HG03354 (cell line): ENCODE results near the gene LENEP.
A peak's percentile ranks its signal among the peaks of the same experiment; 100 is the strongest.

Experiments used
- ATAC-seq: cut with Tn5 transposase; IDR thresholded peaks from one replicate; pipeline ENCODE4 v1.9.1; 2021; ENCODE audit warnings: mild to moderate bottlenecking; ENCODE audit not compliant: unreplicated experiment, poor library complexity, severe bottlenecking

The LENEP gene, protein sequence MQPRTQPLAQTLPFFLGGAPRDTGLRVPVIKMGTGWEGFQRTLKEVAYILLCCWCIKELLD

DNA sequence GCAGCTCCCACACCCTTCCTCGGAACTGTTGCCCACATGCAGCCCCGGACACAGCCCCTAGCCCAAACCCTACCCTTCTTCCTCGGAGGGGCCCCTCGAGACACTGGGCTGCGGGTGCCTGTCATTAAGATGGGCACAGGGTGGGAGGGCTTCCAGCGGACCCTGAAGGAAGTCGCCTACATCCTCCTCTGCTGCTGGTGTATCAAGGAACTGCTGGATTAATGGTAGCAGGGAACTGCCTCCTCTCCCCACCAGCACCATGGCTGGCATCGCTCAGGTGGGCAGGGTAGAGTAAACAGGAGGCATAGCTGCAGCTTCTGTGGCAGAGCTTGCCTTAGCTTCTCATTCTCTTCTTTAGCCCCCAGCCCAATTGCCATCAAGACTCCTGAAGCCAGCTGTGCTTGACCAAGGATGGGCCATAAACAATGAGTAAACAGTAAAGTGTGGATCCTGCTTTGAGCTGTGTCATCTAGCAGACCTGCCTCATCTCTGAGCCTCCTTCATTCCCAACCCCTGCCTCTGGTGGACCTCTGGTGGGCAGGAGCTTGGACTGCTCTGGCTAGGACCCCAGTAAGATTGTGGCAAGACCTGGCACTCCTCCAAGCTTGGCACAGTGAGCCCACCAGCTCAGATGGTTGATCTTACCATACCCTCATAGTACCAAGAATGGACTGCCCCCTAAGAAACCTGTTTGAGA is at the start of gene LENEP:
TSS of gene LENEP (plus strand) at position 15 of the 697 bp plus-strand sequence. CDS start at position 37, 22 bp downstream.
- no peak for ATAC-seq

DNA sequence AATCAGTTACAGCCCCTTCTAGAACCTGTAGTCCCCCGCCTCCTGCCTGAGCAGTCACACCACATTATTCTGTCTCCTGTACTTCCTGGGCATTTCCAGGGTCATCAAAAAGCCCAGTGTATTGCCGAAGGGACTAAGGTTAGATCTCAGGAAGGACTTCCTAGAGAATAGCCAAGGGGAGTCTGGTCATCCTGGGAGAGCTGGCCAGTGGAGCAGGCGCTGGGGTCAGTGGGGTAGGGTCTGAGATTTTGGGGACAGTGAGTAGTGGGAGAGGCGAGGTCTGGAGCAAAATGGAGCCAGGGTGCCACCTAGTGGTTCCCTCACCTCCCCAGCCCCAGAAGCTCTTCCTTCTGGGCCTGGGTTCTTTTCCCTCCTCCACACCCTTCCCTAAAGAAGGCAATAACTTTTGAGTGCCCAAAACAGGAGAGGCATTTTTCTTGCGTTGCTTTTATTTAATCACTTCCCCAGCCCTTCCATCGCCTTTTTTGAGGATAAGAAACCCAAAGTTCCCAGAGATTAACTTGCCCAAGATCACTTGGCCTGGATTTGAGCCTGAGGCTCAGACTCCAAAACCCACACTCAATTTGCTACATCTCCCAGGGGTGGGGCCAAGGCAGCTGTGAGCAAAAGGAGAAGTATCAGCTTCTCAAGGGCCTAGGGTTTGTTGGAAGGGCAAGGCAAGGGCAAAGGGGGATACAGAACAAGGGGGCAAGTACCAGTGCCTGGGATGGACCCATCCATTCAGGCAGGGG is 49.6 kb upstream of the LENEP start:
- ATAC-seq: no peak

DNA sequence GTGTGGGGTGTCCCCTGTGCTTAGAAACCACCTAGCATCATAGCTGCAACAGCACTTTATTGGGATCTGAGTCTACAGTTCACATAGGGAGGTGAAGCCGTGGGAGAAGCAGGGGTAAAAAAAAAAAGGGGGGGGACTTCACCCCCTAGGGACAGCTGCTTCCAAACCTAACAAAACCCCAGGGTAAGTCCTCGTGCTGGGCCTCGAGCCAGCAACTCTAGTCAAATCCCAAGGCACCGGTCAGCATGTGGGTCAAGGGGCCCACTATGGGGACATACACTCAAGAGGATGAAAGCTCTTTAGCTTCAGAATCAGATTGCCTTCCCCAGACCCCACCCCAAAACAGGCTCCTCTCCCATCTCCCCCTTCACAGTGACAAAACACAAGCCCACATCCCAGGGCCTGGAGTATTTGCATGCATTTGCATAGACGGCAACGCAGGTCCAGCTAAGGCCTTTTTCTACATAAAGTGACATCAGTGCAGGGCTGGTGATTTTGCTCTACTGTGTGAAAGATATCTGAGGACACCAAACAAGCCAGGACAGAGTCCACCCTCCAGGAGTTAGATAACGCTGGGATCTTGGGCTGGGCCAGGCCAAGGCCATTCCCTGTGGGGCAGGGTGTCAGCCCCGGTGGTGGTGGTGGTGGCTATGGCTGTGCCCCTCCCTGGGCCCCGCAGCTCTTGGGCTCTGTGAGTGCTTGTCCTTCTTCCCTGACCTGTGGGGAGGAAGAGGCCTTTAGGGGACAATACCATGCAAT is 48.8 kb upstream of the LENEP start:
- no peak for ATAC-seq

DNA sequence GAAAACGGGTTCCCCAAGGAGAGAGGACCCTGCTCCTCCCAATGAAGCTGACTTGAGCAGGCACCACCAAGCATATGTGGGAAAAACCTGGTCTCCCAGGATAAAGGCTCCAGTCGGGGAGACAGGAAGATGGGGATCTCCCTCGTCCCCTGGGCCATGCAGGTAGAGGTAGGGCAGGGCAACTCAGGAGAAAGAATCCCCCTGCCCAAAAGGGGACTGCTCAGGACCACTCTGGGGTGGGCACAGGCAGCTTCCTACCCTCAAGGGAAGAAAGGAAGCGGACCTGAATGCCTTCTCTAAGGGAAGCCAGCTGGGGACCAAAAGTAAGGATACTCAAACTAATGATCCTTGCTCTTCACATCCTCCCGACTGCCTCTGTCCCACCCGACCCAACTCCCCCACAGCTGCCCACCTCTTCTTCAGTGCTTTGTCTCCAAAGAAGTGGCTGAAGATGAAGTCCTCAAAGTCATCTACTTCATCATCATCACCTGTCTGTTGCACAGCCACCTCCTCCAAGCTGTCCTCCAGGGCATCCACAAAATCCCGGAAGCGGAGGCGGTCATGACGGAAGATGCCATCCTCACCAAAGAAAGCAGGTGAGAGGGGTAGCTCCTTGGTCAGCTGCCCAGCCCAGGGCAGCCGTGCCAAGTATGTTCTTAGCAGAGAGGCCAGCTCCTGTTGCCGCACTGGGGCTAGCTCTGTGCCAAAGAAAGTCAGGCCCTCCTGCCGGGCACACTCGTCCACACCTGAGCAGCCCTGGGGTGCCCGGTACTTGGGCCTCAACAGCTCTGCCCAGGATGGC is 48.0 kb upstream of the LENEP start:
- no peak for ATAC-seq

DNA sequence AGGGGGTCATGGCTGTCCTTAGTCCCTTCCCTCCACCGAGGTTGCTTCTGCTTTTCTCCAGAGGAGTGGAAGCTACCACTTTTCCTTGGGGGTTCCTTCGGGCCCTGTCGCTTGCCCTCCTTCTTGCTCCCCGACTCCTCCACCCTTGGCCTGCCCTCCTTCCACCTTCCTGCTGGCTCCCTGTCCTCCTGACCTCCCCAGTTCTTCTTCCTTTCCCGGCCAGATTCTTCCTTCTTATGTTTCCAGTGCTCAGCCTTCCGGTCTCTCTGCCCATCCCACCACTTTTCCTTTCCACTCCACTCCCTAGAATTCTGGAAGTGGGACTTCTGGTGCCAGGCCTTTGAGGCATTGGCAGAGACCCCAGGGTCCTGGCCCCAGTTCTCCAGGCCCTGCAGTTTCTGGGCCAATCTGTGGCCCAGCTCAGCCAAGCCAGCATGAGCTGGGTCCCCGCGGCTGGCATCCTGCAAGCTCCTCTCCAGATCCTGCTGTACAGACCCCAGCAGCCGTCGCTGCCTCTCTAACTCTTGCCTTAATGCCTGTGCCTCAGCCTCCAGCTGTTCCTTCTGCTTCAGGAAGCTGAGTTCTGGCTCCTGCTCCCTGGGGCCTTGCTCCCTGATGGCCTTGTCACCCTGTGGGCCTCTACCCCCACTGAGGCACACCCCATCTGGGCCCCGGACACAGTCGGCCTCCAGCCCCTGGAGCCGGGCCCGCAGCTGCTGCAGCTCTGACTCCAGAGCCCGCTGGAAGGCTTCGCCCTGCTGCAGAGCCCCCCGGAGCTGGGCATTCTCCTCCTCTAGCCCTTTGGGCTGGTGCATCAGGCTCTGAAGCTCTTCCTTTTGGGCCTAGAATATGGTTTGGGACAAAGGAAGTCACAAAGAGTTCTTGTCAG is 47.2 kb upstream of the LENEP start:
- no peak for ATAC-seq

DNA sequence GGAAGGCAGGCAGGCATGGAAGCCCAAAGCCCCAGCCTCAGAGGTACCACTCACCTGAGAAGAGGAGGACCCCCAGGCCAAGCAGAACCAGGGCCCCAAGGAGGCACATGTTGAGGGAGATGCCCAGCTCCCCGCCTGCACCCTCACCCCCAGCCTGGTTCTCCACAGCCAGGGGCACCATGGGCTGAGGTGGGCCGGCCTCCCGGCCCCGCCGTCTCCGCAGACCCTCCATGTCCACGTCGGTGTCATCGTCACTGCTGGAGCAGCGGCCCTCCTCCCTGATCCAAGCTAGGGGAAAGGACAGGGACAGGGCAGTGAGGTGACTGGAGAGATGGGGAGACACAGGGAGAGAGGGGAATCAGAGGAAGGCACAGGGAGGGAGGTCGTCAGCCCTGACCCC is 45.3 kb upstream of the LENEP start:
- ATAC-seq: no peak

DNA sequence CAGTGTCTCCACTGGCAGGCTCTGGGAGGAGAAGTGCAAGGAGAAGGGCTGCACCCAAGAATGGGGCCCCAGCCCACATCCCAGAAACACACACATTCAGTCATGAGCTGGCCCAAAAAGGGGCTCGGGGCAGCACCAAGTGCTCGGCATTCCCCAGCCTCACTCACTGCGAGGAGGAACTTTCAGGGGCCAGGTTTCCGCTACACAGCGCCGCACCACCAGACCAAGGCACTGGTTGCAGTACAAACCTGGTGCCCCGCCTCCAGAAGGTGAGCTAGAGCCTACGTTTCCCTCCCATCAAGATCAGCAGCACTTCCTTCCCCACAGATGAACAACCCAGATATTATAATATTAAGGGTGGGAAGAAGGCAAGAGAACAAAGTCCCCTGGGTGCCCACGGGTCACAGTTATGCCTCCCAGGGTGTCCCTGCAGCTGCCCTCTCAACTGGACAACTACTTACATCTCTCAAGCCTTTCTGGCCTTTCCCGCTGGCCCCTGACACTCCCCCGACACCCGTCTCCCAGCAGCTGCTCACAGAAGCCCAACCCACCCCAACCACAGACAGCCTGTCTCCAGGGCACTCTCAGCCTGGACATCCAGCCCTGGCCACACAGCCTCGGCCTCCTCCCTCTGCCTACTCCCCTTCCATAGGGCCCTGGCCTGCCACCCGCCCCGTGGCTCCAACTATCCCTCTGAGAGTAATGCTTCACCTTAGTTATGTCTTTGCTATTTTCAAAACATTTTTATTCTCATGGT is 41.3 kb upstream of the LENEP start:
- no peak for ATAC-seq

DNA sequence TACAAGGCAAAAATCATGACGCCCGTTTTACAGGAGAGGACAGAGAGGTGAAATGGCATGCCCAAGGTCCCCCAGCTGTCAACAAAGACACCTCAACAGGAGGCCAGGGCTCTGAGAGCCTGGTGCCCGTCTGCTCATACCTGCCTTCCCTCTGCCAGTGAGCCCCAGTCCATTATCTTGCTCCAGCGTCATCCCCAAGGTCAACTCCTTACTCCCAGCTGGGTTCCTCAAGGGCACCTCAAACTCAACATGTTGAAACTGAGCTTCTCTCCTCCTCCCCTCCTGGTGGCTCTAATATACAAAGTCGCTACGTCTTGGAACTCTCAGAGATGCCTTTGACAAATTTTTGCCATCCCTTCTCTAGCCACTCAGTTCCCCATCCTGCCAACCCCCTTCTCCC is 40.7 kb upstream of the LENEP start:
- no peak for ATAC-seq

DNA sequence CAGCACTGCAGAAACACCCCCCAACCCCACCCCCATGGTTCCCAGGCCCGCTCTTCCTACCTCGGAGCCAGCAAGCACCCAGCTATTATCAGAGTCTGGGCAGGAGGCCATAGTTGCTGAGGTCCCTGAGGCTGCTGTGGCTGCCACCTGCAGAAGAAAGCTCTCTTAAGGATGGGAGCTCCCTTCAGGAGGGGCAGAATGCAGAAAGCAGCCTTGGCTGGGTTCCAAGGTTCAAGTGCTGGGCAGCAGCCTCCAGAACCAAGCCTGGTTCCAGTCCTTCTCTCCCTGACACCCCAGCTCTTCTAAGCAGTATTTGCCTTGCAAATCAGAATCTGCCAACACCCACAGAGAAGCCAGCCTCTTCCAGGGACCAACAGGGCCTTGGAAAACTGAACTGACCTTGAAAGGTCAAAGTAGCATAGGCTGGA is 39.8 kb upstream of the LENEP start:
- ATAC-seq: no peak

DNA sequence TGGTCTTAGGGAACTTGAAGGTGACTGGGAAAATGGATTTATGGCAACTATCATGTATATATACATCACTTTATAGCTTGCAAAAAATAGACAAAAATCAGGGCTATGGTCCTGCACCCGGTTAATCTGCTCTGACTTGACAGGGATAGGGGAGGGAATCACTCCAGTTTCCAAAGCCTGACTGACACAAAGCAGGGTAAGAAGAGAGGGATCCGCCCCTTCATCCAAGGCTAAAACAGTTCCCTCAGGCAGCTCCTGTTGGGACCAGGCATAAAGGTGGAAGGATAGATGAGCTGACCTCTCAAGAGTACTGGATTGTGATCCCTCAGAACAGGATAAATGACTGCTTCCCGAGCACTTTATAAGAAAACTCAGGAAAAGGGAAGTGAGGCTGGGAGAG is 38.8 kb upstream of the LENEP start:
- ATAC-seq: no peak

DNA sequence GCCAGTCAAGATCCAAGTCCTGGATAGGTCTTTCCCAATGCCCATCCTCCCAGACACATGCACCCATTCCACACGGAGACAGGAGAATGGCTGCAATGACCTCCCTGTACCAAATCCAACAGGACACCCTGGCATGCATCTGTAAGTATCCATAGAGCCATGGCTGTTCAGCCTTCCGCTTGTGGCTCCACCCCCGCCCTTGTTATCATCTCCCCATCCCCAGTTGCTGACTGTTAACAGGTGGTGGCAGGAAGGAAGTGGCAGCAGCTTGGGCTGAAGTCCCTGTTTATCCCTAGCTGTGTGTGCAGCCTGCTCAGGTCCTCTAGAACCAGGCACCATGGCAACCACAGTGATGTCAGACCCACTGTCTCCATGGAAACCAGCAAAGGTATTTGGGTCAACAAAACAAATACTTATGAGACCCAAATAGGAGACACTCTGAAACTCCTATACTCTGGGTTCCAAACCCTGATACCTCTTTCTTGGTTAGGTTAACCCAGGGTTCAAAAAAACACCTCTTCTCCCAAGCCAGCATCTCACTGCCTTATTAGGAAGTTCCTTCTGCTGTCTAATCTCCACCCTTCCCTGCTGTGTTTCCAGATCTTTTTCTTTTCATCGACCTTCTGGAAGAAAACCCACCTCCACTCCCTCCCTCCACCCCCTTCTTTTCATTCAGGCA is 38.2 kb upstream of the LENEP start:
- peak; percentile 77 for ATAC-seq

DNA sequence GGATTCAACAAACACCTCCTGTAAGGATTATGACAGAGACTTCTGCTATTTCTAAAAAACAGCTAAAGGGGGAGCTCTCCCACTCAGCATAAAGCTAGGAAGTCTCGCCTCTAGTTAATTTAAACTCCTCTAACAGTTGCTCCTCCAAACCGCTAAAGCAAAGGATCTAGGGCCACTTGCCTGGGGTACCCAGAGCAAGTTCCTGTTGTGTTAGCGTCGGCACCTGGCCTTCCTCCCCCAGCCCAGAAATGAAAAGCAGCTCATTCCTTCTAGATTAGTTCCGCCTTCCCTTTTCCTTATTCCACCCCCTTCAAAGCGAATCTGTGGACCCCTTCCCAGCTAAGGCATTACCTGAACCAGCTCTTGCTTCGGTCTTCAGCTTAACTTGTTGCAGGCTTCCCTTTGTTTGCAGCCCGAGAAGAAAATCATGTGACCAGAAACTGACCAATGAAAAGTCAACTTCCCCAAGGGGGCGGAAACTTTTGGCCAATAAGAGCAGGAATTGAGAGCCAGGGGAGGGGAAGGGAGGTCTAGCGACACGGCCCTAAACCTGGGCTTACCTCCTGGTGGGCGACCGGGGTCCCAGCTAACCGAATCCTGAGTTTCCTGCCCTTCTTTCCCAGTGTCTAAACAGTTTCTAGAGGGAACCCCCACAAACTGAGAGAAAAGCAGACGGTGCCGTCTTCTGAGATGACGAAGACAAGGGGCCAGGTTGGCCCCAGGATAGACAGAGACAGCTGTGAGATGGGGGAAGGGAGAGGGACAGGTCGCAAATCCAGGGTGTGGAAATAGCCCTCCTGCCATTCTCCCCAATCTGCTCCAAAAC is 37.5 kb upstream of the LENEP start, which contains the start of gene PBXIP1:
TSS of gene PBXIP1 (minus strand) at position 382 of the 826 bp plus-strand sequence. CDS start 2,378 bp downstream, outside the sequence.
- peak; percentile 64 for ATAC-seq

DNA sequence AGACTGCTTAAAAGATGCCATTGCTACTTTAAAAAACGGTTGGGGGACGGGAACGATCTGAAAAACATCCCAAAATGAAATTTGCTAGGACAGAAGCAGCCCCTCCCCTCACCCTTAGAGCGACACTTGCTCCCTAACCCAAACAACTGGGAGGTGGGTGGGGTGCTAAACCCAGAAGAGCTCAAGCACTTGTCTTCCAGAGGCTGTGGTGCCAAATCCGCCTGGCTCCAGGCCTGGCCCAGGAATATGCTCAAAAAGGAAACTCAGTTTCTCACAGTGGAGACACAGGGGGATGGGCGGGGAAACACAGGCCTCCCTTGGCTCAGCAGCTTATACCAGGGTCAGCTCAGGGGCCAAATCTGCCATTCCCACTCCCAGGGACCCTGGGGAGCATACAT is 36.8 kb upstream of the LENEP start:
- ATAC-seq: no peak

DNA sequence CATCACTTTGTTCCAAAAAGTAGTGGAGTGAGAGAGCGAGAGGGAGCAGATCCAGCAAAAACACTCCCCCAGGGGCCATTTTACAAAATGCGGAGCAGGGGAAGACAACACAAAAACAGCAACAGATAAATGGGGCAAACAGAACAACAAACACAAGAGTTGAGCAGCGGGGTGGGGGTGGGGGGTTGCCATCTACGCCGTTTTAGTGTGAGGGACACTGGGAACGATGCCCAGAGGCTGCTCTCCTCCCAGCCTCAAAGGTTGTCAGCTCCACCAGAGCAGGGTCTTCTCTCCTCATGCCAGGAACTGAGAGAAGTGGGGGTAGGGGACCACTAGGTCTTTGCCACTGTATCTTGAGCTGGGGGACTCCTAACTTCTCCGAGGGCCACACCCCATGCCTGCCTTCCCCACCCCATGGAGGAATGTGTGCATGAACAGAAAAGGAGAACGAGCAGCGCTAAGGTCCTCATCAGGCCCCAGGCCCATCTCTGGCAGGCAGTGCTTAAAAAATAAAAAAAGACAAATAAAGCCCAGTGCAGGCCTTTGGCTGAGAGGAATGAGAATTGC is 36.2 kb upstream of the LENEP start:
- ATAC-seq: no peak

DNA sequence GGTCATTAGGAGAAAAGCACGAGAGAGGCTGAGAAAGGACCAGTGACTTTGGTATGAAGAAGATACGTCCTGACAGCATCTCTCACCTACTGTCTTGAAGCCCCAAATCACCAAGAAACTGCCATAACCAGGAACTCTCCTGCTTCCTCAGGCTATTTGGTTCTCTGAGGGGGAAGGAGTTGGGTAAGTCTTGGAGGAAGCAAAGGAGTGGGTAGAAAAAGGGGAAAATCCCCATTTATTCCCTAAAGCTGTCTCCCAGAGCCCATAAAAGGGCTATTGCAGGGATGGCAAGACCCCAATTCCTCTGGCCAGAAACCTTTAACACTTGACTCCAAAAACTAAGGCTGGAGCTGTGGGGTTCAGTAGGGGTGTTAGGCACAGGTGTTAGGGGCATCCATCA is 35.4 kb upstream of the LENEP start:
- no peak for ATAC-seq

DNA sequence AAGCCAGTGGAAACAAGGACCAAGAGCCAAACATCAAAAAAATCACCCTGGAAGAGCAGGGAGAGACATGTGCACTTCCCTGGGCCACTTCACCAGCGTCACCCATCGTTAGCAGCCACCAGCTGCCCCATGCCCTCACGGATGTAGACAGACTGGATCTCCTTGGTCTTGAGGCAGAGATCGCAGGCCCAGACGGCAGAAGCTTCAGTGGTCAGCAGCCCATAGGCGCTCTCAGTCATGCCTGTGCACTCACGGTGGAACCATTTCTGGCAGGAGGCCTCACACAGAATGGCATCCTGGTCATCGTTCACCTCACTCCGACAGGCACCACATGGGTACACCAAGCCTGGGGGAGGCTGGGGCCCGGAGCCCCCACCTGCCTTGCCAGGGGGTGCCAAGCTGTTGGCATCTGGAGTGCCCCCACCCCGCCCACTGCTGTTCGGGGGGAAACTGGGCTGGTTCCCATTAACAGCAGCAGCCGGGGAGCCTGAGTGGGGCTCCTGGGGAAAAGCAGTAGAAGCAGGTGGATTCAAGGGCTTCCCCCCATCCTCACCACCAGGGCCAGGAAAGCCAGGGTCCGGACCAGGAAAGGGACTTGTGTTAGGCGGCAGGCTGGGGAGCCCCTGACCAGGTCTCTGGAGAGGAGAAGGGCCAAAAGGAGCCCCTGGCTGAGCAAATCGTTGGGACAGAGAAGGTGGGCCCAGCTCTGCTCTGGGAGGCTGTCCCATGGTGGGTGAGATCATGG is 34.5 kb upstream of the LENEP start:
- ATAC-seq: no peak
